GM12878 (cell line): ENCODE results near the gene CCDC85B. TPM values are rescaled to one million over a fixed set of nuclear protein-coding genes. Genes with fewer than 3 reads are reported as not detected.

Experiments
- ATAC-seq: fragments of 200-7000 bp; cut with Tn5 transposase; 3 replicates; pipeline ENCODE4 v1.9.1; 2020; ENCODE audit warnings: mild to moderate bottlenecking, moderate library complexity
- BruUV-seq: library from RNA; stranded (reverse); fragments of 400-500 nt; replicated peaks from 2 replicates; lab custom pipeline; 2021; lab: Mats Ljungman, UMichigan
- CTCF ChIA-PET: fragments of 300-600 bp; sonication (Branson Sonifier 250); formaldehyde crosslinking; extraction: SDS; loops from one replicate; lab custom pipeline; 2021; ENCODE audit warnings: inconsistent platforms; lab: Yijun Ruan, JAX
- POLR2A ChIA-PET: fragments of 350-600 bp; formaldehyde crosslinking; extraction: SDS; loops from one replicate; lab custom pipeline; 2021; ENCODE audit warnings: inconsistent platforms; lab: Charles Lee
- RAD21 ChIA-PET: fragments of 300-600 bp; sonication (Branson Sonifier 250); formaldehyde crosslinking; loops from one replicate; lab custom pipeline; 2023; ENCODE audit warnings: antibody characterized with exemption; ENCODE audit not compliant: unreplicated experiment; lab: Charles Lee
- SMC1A ChIA-PET: fragments of 300-600 bp; sonication (Branson Sonifier 250); formaldehyde crosslinking; loops from one replicate; lab custom pipeline; 2023; ENCODE audit not compliant: unreplicated experiment, uncharacterized antibody; lab: Charles Lee
- DNase-seq: peaks from one replicate; pipeline ENCODE4 v3.0.0-alpha.2; 2011; ENCODE audit warnings: low read depth, low spot score
- FAIRE-seq: peaks from 3 replicates; lab custom pipeline; 2011; peaks lifted over from hg19 to GRCh38; lab: Jason Lieb, UNC
- H2AFZ ChIP-seq: 2 replicates; pipeline ENCODE4 v1.6.0; 2011; ENCODE audit warnings: low read depth, low read length, control low read depth; ENCODE audit not compliant: control insufficient read depth
- H3K27ac ChIP-seq: 2 replicates; pipeline ENCODE4 v1.5.1; 2011; ENCODE audit warnings: control low read depth; ENCODE audit not compliant: control insufficient read depth, insufficient read depth
- H3K27me3 ChIP-seq, 2 experiments: replicated peaks in 1 of 2; 2 replicates each; pipeline versions ENCODE4 v1.6.0 to v1.6.1; 2011; ENCODE audit warnings: low read length in 1 of 2; ENCODE audit not compliant: control insufficient read depth in 2 of 2, insufficient read depth in 2 of 2
- H3K36me3 ChIP-seq, 2 experiments: 2 replicates each; pipeline ENCODE4 v1.5.1; 2011; ENCODE audit warnings: low read length in 1 of 2; ENCODE audit not compliant: control insufficient read depth in 2 of 2, insufficient read depth in 2 of 2
- H3K4me1 ChIP-seq: 2 replicates; pipeline ENCODE4 v1.6.1; 2011; ENCODE audit warnings: mild to moderate bottlenecking, low read length, moderate library complexity, mixed read lengths; ENCODE audit not compliant: control insufficient read depth, insufficient read depth
- H3K4me2 ChIP-seq: 2 replicates; pipeline ENCODE4 v1.6.0; 2011; ENCODE audit warnings: control low read depth; ENCODE audit not compliant: control insufficient read depth, insufficient read depth
- H3K4me3 ChIP-seq: fragments of 200-600 bp; sonication (generic); 2 replicates; pipeline ENCODE4 v1.5.1; 2016
- H3K79me2 ChIP-seq: 2 replicates; pipeline ENCODE4 v1.6.0; 2011; ENCODE audit warnings: low read length; ENCODE audit not compliant: control insufficient read depth, insufficient read depth
- H3K9ac ChIP-seq: 2 replicates; pipeline ENCODE4 v1.8.0; 2011; ENCODE audit warnings: low read length, control low read depth, mixed read lengths; ENCODE audit not compliant: control insufficient read depth, insufficient read depth
- H3K9me3 ChIP-seq: replicated peaks from 3 replicates; pipeline ENCODE4 v1.5.1; 2011; ENCODE audit warnings: mild to moderate bottlenecking, low read length; ENCODE audit not compliant: control insufficient read depth, insufficient read depth
- H4K20me1 ChIP-seq: 2 replicates; pipeline ENCODE4 v1.6.0; 2011; ENCODE audit not compliant: control insufficient read depth, insufficient read depth
- EED ChIP-seq: sonication (generic); IDR thresholded peaks from 2 replicates; pipeline ENCODE4 v1.6.1; 2016; ENCODE audit warnings: antibody characterized with exemption, low read depth
- ESRRA ChIP-seq: IDR thresholded peaks from 2 replicates; pipeline ENCODE4 v1.6.1; 2012; ENCODE audit warnings: mild to moderate bottlenecking, low read length, improper control_type of control experiment
- POLR2AphosphoS2 ChIP-seq: IDR thresholded peaks from 2 replicates; pipeline ENCODE4 v1.6.1; 2011; ENCODE audit warnings: low read depth, mild to moderate bottlenecking, low read length, improper control_type of control experiment, moderate library complexity
- RFX5 ChIP-seq: IDR thresholded peaks from 2 replicates; pipeline ENCODE4 v1.6.1; 2011; ENCODE audit warnings: low read depth, low read length, improper control_type of control experiment
- SREBF1 ChIP-seq: IDR thresholded peaks from 2 replicates; pipeline ENCODE4 v1.6.1; 2012; ENCODE audit warnings: mild to moderate bottlenecking, low read length
- SREBF2 ChIP-seq: IDR thresholded peaks from 2 replicates; pipeline ENCODE4 v1.6.1; 2012; ENCODE audit warnings: mild to moderate bottlenecking, low read length
- SRF ChIP-seq, 2 experiments: IDR thresholded peaks; 2 replicates each; pipeline ENCODE4 v1.6.1; 2011; ENCODE audit warnings: low read depth in 2 of 2, low read length in 2 of 2, mild to moderate bottlenecking in 1 of 2, moderate library complexity in 1 of 2
- WRNIP1 ChIP-seq: IDR thresholded peaks from 2 replicates; pipeline ENCODE4 v1.6.1; 2011; ENCODE audit warnings: low read depth, low read length, improper control_type of control experiment, borderline replicate concordance
- WGBS: methylation state at CpG from one replicate; pipeline ENCODE4 v1.1.6; 2016; ENCODE audit warnings: low lambda C conversion rate; ENCODE audit not compliant: insufficient replicate concordance, insufficient coverage; ENCODE audit errors: missing lambda C conversion rate; 5-methylcytosine and 5-hydroxymethylcytosine counted together
- in situ Hi-C: fragments of 300-500 bp; cut with MboI; formaldehyde crosslinking; loops from 9 replicates; pipeline ENCODE4 v1.14.3; 2018; ENCODE audit warnings: mixed read lengths
- intact Hi-C: fragments of 100-400 bp; cut with micrococcal nuclease; formaldehyde crosslinking; loops from one replicate; pipeline ENCODE4 v1.14.2; 2022; ENCODE audit not compliant: unreplicated experiment
- polyA plus RNA-seq, 11 experiments: library from polyadenylated mRNA; depleted of rRNA in 4 of 11; unstranded in 6 of 11; stranded (reverse) in 5 of 11; fragments of >200 nt; fragmentation: Nextera tagmentation in 4 of 11; fragmentation: Illumina TruSeq in 1 of 11; extraction: Ambion mirVana in 4 of 11; extraction: Trizol in 1 of 11; gene quantifications; 1 replicate in 1 of 11; 2 replicates in 10 of 11; pipeline versions ENCODE4 v1.2.1 to v1.2.3, GENCODE V29; 2011 to 2016; ENCODE audit warnings: inconsistent platforms in 2 of 11, missing spikeins in 2 of 11, low read depth in 1 of 11
- total RNA-seq, 4 experiments: library from RNA; depleted of rRNA in 3 of 4; stranded (reverse); fragments of >200 nt in 3 of 4; fragmentation: Illumina TruSeq in 1 of 4; extraction: Trizol in 1 of 4; gene quantifications; 2 replicates each; pipeline versions ENCODE4 v1.2.1 to v1.2.3, GENCODE V29; 2013 to 2021
- TF ChIP-seq, protein P1 (sequence below): fragments of 450-650 bp; formaldehyde crosslinking; IDR thresholded peaks from 2 replicates; pipeline ENCODE4 v1.4.0; 2022; ENCODE audit warnings: mild to moderate bottlenecking, moderate library complexity
- TF ChIP-seq, protein P2 (sequence below): IDR thresholded peaks from 2 replicates; pipeline ENCODE4 v1.6.1; 2011; ENCODE audit warnings: borderline replicate concordance, low read depth, mild to moderate bottlenecking, moderate library complexity, mixed read lengths, low read length; ENCODE audit not compliant: insufficient read depth; ENCODE audit errors: extremely low read length
- TF ChIP-seq, protein P3 (sequence below): IDR thresholded peaks from 2 replicates; pipeline ENCODE4 v1.6.1; 2011; ENCODE audit warnings: low read depth, mild to moderate bottlenecking, low read length, moderate library complexity, borderline replicate concordance; ENCODE audit errors: extremely low read depth
- TF ChIP-seq, protein P4 (sequence below): fragments of 450-650 bp; conservative IDR thresholded peaks from 2 replicates; pipeline ENCODE4 v1.6.1; 2017; ENCODE audit warnings: mild to moderate bottlenecking, moderate library complexity

Gene CCDC85B
- total and polyA plus RNA-seq, 10 of the 15 experiments (the other 5 are each of a cell fraction or from before 2014, with no cell fraction given), result 0.32 to 114 (median 49.5) TPM

DNA sequence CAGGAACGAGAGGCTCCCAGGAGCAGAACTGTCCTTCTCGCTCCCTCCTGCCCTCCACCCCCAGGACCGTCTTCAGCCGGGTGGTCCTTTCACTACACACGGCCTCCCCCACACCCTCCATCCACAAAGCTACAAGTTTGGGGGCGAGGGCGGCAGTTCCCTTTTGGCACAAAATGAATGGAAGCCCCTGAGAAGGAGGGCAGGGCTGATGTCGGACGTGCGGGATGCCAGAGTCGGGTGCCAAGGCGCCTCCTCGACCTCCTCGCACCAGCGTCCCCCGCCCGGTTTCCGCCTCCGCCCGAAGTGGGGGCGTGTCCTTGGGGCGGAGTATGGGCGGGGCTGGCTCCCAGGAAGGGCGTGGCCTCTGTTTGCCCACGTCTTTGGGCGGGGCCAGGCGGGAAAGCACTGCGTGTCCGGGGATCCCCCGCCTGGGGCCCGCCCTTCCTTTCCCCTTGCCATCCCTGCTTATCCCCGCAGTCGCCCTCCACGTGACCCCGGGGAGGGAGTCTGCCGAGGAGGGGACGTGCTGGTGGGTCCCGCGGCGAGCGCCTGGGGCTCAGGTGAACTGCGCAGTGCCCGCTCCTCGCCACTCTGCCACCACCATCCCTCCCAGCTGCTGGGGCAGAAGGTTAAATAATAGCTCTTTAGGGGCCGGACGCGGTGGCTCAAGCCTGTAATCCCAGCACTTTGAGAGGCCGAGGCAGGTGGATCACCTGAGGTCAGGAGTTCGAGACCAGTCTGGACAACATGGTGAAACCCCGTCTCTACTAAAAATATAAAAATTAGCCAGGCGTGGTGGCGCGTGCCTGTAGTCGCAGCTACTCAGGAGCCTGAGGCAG, 16.9 kb upstream of the CCDC85B start:
- Histone ChIP-seq H3K9me3 (no peaks in the 10 kb centered on the region), H3K27ac (peak overlapping the region; percentile 51), H3K79me2 (no peaks in the 10 kb centered on the region), H3K4me1 (peaks cover 11% of the 10 kb centered on the region), H3K4me3 (peak overlapping the region; percentile 87), H3K27me3 (no peaks in the 10 kb centered on the region), H4K20me1 (no peaks in the 10 kb centered on the region), H3K4me2 (peak overlapping the region; percentile 96), H3K9ac (peak overlapping the region; percentile 82), H3K36me3 (no peaks in the 10 kb centered on the region), H2AFZ (peak overlapping the region; percentile 73)
- peak; percentile 87 for DNase-seq
- in situ Hi-C loops (loop anchor here (25.0 kb wide), 1 partner anchor 1636 kb away; the partner anchor contains the start of genes DNAJC4, FKBP2, NUDT22 and PPP1R14B), intact Hi-C loops (no loop called here)
- no TSS peak for BruUV-seq
- ChIA-PET SMC1A (interaction anchor here (1.0 to 2.1 kb wide), 5 partner anchors 10 to 87 kb away, joined by 3 to 13 read pairs (median 5); partner anchors contain the start of genes CCDC85B, CFL1 and MUS81), RAD21 (interaction anchor here (0.8 to 2.0 kb wide), 6 partner anchors 12 to 161 kb away, joined by 3 to 21 read pairs (median 7); partner anchors contain the start of genes CCDC85B, FIBP and KAT5), POLR2A (interaction anchor here (0.6 to 2.1 kb wide), 9 partner anchors 12 to 396 kb away, joined by 3 to 22 read pairs (median 4); partner anchors contain the start of genes CCDC85B, FIBP and MUS81), CTCF (interaction anchor here (0.5 to 3.2 kb wide), 8 partner anchors 14 to 172 kb away, joined by 3 to 66 read pairs (median 4); partner anchors contain the start of genes CCDC85B, FIBP and MUS81)
- peak; percentile 90 for FAIRE-seq
- peak; percentile 89 for ATAC-seq
- WGBS, result 4% methylated on average over 53 of the region's 54 CpGs
- TF ChIP-seq ESRRA (no peak), SRF (IDR thresholded peaks at IDR 0.05; ENCODE audit: low read depth in 2 of 2, low read length in 2 of 2) (no peak), POLR2AphosphoS2 (peak; percentile 54; the same call in 1 of the 2 replicates), RFX5 (no peak), EED (0 out of 2 replicates have a peak, but pooled peaks have one; percentile 18), SREBF2 (peak; percentile 44; the same call in 1 of the 2 replicates), SREBF1 (no peak), WRNIP1 (no peak)
- TF ChIP-seq, protein P1, sequence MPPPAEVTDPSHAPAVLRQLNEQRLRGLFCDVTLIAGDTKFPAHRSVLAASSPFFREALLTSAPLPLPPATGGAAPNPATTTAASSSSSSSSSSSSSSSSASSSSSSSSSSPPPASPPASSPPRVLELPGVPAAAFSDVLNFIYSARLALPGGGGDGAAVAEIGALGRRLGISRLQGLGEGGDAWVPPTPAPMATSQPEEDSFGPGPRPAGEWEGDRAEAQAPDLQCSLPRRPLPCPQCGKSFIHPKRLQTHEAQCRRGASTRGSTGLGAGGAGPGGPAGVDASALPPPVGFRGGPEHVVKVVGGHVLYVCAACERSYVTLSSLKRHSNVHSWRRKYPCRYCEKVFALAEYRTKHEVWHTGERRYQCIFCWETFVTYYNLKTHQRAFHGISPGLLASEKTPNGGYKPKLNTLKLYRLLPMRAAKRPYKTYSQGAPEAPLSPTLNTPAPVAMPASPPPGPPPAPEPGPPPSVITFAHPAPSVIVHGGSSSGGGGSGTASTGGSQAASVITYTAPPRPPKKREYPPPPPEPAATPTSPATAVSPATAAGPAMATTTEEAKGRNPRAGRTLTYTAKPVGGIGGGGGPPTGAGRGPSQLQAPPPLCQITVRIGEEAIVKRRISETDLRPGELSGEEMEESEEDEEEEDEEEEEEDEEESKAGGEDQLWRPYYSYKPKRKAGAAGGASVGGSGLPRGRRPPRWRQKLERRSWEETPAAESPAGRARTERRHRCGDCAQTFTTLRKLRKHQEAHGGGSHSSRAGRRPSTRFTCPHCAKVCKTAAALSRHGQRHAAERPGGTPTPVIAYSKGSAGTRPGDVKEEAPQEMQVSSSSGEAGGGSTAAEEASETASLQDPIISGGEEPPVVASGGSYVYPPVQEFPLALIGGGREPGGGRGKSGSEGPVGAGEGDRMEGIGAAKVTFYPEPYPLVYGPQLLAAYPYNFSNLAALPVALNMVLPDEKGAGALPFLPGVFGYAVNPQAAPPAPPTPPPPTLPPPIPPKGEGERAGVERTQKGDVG, result no peak
- TF ChIP-seq, protein P2, sequence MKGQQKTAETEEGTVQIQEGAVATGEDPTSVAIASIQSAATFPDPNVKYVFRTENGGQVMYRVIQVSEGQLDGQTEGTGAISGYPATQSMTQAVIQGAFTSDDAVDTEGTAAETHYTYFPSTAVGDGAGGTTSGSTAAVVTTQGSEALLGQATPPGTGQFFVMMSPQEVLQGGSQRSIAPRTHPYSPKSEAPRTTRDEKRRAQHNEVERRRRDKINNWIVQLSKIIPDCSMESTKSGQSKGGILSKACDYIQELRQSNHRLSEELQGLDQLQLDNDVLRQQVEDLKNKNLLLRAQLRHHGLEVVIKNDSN, result peak; percentile 95
- TF ChIP-seq, protein P3, sequence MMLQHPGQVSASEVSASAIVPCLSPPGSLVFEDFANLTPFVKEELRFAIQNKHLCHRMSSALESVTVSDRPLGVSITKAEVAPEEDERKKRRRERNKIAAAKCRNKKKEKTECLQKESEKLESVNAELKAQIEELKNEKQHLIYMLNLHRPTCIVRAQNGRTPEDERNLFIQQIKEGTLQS, result peak; percentile 56; the same call in 1 of the 2 replicates
- TF ChIP-seq, protein P4, sequence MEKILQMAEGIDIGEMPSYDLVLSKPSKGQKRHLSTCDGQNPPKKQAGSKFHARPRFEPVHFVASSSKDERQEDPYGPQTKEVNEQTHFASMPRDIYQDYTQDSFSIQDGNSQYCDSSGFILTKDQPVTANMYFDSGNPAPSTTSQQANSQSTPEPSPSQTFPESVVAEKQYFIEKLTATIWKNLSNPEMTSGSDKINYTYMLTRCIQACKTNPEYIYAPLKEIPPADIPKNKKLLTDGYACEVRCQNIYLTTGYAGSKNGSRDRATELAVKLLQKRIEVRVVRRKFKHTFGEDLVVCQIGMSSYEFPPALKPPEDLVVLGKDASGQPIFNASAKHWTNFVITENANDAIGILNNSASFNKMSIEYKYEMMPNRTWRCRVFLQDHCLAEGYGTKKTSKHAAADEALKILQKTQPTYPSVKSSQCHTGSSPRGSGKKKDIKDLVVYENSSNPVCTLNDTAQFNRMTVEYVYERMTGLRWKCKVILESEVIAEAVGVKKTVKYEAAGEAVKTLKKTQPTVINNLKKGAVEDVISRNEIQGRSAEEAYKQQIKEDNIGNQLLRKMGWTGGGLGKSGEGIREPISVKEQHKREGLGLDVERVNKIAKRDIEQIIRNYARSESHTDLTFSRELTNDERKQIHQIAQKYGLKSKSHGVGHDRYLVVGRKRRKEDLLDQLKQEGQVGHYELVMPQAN, result peak; percentile 30; the same call in 1 of the 2 replicates
